ENCODE results near the gene GPD1.

Gene GPD1

DNA sequence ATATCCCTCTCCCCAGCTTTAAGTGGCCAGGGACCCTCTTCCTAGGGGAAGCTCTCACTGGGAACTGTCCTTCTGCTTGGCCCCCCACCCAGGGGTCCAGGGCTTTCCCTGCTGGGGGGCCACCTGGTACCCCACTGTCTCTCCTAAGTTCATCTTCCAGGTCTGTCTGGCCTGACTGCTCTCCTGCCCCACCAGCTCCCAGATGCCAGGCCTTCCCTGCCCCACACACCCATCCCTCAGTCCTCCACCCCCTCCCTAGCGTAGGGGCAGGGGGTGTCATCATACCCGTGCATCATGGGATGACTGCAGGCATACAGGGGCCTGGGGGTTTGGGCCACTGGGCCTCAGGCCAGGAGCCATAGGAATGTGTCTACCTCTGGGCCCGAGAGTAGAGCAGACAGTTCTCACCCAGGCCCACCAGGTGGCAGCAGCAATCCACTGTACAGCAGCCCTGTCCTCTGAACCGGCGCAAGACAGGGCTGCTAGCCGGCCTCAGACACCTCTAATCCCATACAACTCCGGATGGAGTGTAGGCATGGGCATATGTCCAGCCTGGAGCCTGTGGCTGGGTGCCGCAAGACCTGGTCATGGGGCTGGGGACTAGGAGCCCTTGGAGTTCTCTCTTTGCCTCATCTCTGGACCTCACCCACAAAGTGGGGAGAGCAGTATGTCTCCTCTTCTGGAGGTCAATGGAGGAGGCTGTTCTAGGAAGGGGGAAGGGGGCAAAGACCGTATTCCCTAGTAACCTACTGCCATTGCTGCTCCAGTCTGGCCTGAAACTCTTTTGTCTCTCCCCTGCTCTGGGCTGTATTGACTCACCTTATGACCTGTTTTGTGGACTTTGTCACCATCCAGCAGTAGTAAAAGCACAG, 28.6 kb upstream of the GPD1 start:
- H3K4me3 ChIP-seq (ENCODE audit: low read depth, low read length): no peak overlapping the region
- TF ChIP-seq, protein P1, sequence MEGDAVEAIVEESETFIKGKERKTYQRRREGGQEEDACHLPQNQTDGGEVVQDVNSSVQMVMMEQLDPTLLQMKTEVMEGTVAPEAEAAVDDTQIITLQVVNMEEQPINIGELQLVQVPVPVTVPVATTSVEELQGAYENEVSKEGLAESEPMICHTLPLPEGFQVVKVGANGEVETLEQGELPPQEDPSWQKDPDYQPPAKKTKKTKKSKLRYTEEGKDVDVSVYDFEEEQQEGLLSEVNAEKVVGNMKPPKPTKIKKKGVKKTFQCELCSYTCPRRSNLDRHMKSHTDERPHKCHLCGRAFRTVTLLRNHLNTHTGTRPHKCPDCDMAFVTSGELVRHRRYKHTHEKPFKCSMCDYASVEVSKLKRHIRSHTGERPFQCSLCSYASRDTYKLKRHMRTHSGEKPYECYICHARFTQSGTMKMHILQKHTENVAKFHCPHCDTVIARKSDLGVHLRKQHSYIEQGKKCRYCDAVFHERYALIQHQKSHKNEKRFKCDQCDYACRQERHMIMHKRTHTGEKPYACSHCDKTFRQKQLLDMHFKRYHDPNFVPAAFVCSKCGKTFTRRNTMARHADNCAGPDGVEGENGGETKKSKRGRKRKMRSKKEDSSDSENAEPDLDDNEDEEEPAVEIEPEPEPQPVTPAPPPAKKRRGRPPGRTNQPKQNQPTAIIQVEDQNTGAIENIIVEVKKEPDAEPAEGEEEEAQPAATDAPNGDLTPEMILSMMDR (IDR thresholded peaks at IDR 0.05; ENCODE audit: borderline replicate concordance, insufficient read depth, low read depth, low read length): peak; percentile 93

DNA sequence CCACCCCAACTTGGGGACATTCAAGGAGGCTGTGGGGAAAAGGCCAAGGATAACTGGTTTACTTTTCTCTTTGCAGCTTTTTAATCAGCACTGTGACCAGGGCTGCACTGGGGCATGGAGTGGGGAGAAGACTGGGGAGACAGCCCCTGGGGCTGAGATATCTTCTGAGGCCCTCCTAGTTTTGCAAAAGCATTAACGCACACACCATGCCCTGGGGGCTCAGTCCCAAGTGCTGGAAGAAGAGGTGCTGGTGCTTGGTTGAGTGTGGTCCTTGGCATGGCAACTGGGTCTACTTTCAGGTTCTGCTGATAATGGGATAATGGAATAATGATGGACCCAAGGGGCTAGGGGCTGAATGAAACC, 28.0 kb upstream of the GPD1 start:
- no peak overlapping the region for H3K4me3 ChIP-seq (ENCODE audit: low read depth, low read length)
- TF ChIP-seq, protein P1 (IDR thresholded peaks at IDR 0.05; ENCODE audit: borderline replicate concordance, insufficient read depth, low read depth, low read length): no peak

DNA sequence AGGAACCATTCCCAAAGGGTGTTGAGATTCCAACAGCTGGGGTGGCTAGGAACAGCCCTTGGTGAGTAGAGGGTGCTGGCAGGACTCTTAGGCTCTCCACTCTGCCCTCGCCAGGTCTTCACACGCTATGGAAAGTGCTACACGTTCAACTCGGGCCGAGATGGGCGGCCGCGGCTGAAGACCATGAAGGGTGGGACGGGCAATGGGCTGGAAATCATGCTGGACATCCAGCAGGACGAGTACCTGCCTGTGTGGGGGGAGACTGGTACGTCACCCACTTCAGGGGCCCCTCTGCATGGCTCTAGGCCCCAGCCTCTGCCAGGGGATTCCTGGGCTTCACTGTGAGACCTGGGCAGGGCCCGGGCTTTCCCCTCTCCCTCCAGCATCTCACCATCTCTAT, 26.7 kb upstream of the GPD1 start:
- no peak overlapping the region for H3K4me3 ChIP-seq (ENCODE audit: low read depth, low read length)
- TF ChIP-seq, protein P1 (IDR thresholded peaks at IDR 0.05; ENCODE audit: borderline replicate concordance, insufficient read depth, low read depth, low read length): no peak

- H3K4me3 ChIP-seq (ENCODE audit: low read depth, low read length): no peak overlapping the region
- TF ChIP-seq, protein P1 (IDR thresholded peaks at IDR 0.05; ENCODE audit: borderline replicate concordance, insufficient read depth, low read depth, low read length): no peak
These were observed 25.5 kb upstream of the GPD1 start for GRCh38 chr12:50078281-50078680.

DNA sequence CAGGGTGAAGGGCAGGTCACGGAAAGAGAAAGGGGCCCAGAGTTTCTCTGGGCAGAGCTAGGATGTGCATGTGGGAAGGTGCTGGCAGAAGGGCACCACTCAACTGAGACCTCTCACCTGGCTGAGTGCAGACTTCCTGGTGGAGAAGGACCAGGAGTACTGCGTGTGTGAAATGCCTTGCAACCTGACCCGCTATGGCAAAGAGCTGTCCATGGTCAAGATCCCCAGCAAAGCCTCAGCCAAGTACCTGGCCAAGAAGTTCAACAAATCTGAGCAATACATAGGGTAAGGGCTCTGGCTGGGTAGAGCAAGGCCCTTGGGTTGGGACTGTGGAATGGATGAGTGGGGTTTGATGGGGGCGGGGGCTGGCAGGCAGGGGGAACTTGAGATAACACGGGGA, 24.0 kb upstream of the GPD1 start:
- no peak overlapping the region for H3K4me3 ChIP-seq (ENCODE audit: low read depth, low read length)
- TF ChIP-seq, protein P1 (IDR thresholded peaks at IDR 0.05; ENCODE audit: borderline replicate concordance, insufficient read depth, low read depth, low read length): no peak

GRCh38 chr12:50081096-50081808, 22.6 kb upstream of the GPD1 start:
- H3K4me3 ChIP-seq (ENCODE audit: low read depth, low read length): no peak overlapping the region
- TF ChIP-seq, protein P1 (IDR thresholded peaks at IDR 0.05; ENCODE audit: borderline replicate concordance, insufficient read depth, low read depth, low read length): no peak
